SK-N-SH (cell line): ENCODE results near the gene TRMU.

Source experiments
- CTCF ChIP-seq: fragments of 200-600 bp; sonication (generic); IDR thresholded peaks from 2 replicates; pipeline ENCODE4 v1.6.1; 2017; ENCODE audit warnings: antibody characterized with exemption, mild to moderate bottlenecking, moderate library complexity
- EZH2phosphoT487 ChIP-seq: fragments of 200-600 bp; sonication (generic); IDR thresholded peaks from 2 replicates; pipeline ENCODE4 v1.6.1; 2017; ENCODE audit warnings: low read depth, mixed run types, mild to moderate bottlenecking, antibody characterized with exemption, moderate library complexity, borderline replicate concordance
- FOXJ3 ChIP-seq: sonication (generic); formaldehyde crosslinking; IDR thresholded peaks from 2 replicates; pipeline ENCODE4 v1.5.1; 2020; ENCODE audit warnings: mild to moderate bottlenecking, missing genetic modification reagents
- POLR2AphosphoS5 ChIP-seq: IDR thresholded peaks from 2 replicates; pipeline ENCODE4 v1.6.1; 2012; ENCODE audit warnings: low read depth, low read length
- RCOR1 ChIP-seq: fragments of 150-350 bp; IDR thresholded peaks from 2 replicates; pipeline ENCODE4 v1.6.1; 2017; ENCODE audit warnings: antibody characterized with exemption, low read length

DNA sequence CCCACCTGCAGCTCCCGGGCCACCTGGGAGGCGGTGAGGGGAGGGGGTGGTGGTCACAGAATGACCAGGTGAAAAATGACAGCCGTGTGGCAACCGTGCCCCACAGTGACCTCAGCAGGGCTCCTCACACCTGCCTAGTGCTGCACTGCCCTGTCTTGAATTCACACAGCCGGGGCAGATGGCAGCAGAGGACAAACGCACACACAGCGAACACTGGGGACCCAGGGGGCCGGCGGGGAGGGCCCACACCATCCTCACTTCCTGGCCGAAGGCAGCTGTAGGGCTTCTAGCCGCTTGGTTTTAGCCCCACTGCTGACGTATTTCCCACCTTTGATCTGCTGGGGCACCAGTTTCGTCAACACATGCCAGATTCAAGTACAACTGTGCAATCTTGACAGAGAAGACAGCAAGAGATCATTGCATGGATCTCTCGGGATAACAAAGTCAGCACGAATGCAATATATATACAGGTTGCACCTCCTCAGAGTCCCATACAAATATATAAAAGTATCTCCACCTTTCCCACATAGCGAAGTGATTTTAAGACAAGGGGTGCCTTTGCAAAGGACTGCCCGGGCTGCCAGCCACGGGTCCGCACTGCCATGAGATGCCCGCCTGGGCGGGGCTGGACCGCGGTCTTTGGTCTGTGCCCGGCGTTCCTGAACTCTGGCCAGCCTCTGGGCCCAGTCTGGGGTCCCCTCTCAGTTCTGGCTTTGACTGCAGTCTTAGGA is 26.9 kb downstream of the TRMU start:
- TF ChIP-seq RCOR1: no peak
- TF ChIP-seq FOXJ3 (CRISPR knock-in tag): no peak
- no peak for TF ChIP-seq EZH2phosphoT487
- no peak for TF ChIP-seq CTCF
- no peak for TF ChIP-seq POLR2AphosphoS5
